Endothelial cell of umbilical vein (primary cell): Measurements from ENCODE around the gene HAVCR1.

Experiments used
- EZH2 ChIP-seq: IDR thresholded peaks from 2 replicates; pipeline ENCODE4 v1.6.1; 2012; ENCODE audit warnings: borderline replicate concordance, low read depth, mild to moderate bottlenecking, moderate library complexity, low read length, inconsistent platforms; ENCODE audit not compliant: severe bottlenecking
- JUN ChIP-seq: IDR thresholded peaks from 2 replicates; pipeline ENCODE4 v1.6.1; 2011; ENCODE audit warnings: borderline replicate concordance, low read depth; ENCODE audit not compliant: insufficient read length, insufficient read depth
- MYC ChIP-seq: IDR thresholded peaks from one replicate; pipeline ENCODE4 v1.6.1; 2011; ENCODE audit warnings: mild to moderate bottlenecking, low read depth, low read length
- POLR2A ChIP-seq: IDR thresholded peaks from 2 replicates; pipeline ENCODE4 v1.6.1; 2012; ENCODE audit warnings: low read depth, mild to moderate bottlenecking, control low read depth, low read length
- POLR2AphosphoS5 ChIP-seq: IDR thresholded peaks from 2 replicates; pipeline ENCODE4 v1.6.1; 2012; ENCODE audit warnings: low read depth, mild to moderate bottlenecking, control low read depth, low read length, moderate library complexity; ENCODE audit not compliant: insufficient read depth
- TF ChIP-seq, protein P1 (sequence below), 2 donors: IDR thresholded peaks; 1 replicate in 1 of 2; 2 replicates in 1 of 2; pipeline ENCODE4 v1.5.1; 2011; ENCODE audit warnings: low read length in 2 of 2, mild to moderate bottlenecking in 2 of 2, moderate library complexity in 2 of 2, control low read depth in 1 of 2, inconsistent platforms in 1 of 2, low read depth in 1 of 2; ENCODE audit not compliant: insufficient read depth in 1 of 2; ENCODE audit errors: extremely low read depth in 1 of 2

DNA sequence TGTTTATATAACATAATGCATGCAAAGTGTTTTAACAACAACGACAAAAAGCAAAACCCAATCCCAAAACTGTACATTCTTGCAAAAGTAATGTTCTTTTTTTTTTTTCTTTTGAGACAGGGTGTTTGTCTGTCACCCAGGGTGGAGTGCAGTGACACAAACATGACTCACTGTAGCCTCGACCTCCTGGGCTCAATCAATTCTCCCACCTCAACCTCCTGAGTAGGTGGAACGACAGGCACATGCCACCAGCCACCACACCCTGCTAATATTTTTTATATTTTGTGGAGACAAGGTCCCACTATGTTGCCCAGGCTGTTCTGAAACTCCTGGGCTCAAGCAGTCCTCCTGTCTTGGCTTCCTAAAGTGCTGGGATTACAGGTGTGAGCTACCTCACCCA is 13.6 kb upstream of the HAVCR1 start:
- TF ChIP-seq, protein P1, sequence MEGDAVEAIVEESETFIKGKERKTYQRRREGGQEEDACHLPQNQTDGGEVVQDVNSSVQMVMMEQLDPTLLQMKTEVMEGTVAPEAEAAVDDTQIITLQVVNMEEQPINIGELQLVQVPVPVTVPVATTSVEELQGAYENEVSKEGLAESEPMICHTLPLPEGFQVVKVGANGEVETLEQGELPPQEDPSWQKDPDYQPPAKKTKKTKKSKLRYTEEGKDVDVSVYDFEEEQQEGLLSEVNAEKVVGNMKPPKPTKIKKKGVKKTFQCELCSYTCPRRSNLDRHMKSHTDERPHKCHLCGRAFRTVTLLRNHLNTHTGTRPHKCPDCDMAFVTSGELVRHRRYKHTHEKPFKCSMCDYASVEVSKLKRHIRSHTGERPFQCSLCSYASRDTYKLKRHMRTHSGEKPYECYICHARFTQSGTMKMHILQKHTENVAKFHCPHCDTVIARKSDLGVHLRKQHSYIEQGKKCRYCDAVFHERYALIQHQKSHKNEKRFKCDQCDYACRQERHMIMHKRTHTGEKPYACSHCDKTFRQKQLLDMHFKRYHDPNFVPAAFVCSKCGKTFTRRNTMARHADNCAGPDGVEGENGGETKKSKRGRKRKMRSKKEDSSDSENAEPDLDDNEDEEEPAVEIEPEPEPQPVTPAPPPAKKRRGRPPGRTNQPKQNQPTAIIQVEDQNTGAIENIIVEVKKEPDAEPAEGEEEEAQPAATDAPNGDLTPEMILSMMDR (IDR thresholded peaks at IDR 0.05; ENCODE audit: extremely low read depth in 1 of 2, insufficient read depth in 1 of 2, low read depth in 1 of 2, low read length in 2 of 2): no peak
- TF ChIP-seq JUN (no peak), POLR2A (no peak), POLR2AphosphoS5 (no peak), EZH2 (no peak), MYC (no peak)
